Gastrocnemius medialis (tissue), 4 donors: ENCODE data around the gene ZCCHC24.

Source experiments
- CTCF ChIP-seq, 5 experiments: fragments of 450-650 bp in 3 of 5; fragments of 200-600 bp in 2 of 5; sonication (generic) in 2 of 5; IDR thresholded peaks in 4 of 5; conservative IDR thresholded peaks in 1 of 5; 1 replicate in 4 of 5; 2 replicates in 1 of 5; pipeline ENCODE4 v1.5.1; 2016 to 2019; ENCODE audit warnings: antibody characterized with exemption in 5 of 5, mild to moderate bottlenecking in 3 of 5, moderate library complexity in 3 of 5
- POLR2A ChIP-seq, 2 donors: fragments of 450-650 bp; IDR thresholded peaks; one replicate each; pipeline ENCODE4 v1.6.1; 2017; ENCODE audit warnings: antibody characterized with exemption in 2 of 2, mild to moderate bottlenecking in 2 of 2, moderate library complexity in 2 of 2

- TF ChIP-seq CTCF (IDR thresholded peaks at IDR 0.05 in 4 of 5, conservative IDR thresholded peaks at IDR 0.05 in 1 of 5) (no peak), POLR2A (IDR thresholded peaks at IDR 0.05) (no peak)
These were observed 90.8 kb downstream of the ZCCHC24 start for GRCh38 chr10:79354615-79355014.
